Stimulated activated CD8-positive, alpha-beta memory T cell treated with anti-CD3 and anti-CD28 coated beads, Interleukin-7, amount 100 ng/mL, for 4 hours (primary cell): ENCODE data around the gene DCLK2.

ENCODE experiments used
- DNase-seq, 2 donors: peaks; one replicate each; pipeline ENCODE4 v3.0.0-alpha.2; 2020; ENCODE audit warnings: low read depth in 2 of 2

DCLK2 gene

DNA sequence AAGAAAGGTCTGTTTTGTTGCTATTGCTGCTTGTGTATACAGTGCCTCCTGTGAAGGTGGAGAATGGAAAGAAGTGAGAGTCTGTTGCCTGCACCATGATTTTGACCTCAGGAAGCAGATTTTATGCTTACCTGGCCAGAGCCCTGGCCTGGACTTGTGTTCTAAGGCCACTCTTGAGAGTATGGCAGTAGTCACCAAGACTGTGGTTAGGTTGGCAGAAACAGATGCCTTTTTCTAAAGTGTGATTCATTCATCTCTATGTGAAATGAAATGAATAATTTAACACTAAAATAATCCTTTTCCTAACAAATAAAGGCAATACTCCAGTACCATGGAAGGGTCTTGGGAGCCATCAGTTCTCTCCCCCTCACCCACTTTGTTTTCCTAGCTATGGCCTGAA, 161.8 kb downstream of the DCLK2 start:
- no peak for DNase-seq

DNA sequence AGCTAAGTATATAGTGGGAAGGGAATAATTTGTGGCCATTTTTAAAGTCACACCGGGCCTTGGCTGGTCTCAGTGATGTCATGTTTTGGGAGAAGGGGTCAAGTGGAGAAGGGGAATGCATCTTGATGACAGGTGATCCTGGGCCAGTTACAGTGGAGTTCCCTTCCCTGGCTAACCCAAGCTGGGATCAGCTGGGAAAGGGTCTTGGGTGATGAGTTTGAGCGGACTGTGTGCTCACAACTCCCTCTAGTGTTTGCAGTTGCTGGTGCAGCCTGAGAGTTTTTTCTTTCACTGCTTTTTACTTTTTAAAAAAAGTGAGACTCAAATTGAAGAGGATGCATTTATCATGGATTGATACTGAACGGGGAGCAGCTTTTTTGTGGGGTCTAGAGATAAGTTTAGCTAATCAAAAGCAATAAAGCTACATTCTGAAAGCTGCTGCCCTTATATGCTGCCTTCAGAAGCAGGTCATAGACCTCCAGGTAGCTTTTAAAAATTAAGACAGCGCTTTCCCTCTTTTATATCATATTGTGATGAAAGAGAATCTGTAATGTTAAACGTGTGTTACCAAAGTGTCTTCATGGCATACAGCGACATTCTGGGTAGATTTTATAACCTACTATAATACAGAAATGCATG, 164.7 kb downstream of the DCLK2 start:
- no peak for DNase-seq

DNA sequence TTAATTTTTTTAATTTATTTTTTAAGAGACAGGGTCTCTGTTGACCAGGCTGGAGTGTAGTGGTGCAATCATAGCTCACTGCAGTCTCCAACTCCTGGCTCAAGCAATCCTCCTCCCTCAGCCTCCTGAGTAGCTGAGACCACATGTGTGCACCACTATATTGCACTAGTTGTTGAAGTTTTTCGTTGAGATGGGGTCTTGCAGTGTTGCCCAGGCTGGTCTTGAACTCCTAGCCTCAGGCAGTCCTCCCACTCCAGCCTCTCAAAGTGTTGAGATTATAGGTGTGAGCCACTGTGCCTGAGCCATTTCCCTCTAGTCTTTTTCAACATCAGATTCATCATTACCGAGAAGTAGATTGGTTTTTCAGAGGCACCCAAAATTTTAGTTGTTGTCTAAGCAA, 165.7 kb downstream of the DCLK2 start:
- no peak for DNase-seq

DNA sequence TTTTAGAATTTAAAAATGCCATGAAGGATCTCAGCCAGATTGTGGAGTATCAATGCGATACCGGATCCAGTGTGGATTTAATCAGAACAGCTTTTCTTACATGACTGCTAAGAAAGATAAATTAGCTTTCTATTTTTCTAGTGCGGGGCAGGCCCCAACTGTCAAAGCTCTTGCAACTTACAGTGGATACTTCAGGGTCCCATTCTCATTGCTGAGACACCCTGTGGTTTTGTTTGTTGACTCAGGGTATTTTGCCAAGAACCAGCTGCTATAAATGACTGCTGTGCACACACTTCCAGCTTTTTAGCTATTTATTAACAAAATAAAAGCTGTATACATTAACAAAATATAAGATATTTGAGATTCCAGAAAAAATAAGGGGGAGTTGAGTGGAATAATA, 166.4 kb downstream of the DCLK2 start:
- DNase-seq, result no peak

DNA sequence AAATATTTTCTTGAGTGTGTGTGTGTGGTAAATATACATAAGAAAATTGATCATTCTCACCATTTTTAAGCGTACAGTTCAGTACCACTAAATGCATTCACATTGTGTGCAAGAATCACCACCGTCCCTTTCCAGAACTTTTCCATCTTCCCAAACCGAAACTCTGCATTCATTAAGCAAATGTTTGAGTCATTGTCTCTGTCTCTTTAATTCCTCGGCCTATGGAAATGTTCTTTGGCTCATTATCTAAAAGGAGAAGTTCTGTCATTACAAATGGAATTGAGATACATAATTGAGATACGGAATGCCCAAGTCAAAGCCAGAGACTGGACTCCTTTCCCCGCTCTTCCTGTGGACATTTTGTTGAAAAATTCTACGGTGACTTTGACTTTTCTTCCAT, 168.9 kb downstream of the DCLK2 start:
- no peak for DNase-seq

DNA sequence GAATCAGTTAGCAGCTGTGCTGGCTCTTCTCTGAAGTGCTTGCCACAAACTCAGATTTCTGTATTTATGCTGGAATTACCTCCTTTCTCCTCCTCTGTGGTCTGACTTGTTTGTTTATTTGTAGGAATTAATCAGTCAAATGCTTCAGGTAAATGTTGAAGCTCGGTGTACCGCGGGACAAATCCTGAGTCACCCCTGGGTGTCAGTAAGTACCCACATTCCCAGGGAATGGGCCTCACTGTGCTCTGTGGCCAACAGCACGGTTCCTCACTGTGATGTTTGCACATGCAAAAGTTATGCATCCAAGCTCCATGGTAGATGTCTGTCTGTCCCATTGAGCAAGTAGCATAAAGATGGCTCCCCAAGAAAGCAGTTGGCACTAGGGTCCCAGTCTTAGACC, 169.9 kb downstream of the DCLK2 start:
- no peak for DNase-seq

DNA sequence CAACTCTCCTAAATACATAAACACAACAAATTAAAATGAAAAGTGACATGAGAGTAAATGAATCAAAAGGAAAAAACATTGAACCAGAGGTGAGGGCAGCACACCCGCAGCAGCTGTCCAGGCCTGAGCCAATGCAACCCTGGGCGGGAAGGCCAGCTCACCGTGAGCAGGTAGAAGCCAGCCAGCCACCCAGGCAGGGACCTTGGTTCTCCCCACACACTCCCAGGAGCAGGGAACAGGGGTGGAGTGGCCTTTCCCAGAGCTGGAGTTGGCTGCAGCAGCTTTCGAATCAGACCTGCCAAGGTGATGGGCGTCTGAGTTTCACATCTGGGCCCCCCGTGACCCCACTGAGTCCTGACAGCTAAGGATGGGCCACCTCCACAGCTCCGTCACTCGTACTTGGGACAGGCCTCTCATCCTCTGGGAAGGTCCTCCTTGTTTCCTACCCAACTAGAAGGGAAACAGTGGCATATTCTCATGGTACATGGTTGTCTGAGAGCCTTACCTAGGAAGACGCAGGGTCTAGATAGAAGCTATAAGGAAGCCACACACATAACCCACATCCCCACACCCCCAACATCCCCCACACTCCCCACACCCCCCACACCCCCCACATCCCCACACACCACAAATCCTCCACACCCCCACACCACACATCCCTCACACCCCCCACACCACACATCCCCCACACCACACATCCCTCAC, 172.2 kb downstream of the DCLK2 start:
- no peak for DNase-seq

DNA sequence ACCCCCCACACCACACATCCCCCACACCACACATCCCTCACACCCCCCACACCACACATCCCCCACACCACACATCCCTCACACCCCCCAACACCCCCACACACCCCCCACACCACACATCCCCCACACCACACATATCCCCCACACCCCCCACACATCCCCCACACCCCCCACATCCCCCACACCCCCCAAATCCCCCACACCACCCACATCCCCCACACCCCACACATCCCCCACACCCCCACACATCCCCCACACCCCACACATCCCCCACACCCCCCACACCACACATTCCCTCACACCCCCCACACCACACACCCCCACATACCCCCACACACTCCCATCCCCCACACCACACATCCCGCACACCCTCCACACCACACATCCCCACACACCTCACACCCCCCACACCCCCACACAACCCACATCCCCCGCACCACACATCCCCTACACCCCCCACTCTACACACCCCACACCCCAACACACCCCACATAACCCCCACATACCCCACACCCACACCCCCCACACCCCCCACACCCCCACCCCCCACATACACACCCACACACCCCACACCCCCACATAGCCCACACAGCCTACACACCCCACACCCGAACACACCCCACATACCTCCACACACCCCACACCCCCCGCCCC, 172.9 kb downstream of the DCLK2 start:
- no peak for DNase-seq

DNA sequence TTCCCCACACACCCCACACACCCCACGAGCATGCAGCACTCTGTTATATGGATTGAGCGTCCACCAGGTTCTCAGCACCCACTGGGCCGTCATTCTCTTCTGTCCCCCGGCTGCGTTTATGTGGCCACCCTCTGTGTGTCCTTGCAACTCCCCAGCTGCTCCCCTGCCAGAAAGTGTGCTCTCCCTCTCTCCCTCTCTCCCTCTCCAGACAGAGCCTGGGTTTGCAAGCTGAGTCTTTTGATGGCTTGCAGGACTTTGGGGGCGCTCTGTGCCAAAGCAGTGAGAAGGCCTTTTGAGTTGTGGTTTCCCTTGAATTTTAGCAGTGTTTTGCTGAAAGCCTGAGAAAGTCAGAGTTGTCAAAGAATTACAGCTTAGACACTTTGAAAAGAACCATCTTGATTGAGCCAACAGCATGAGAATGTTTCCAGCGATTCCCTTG, 173.5 kb downstream of the DCLK2 start:
- no peak for DNase-seq

DNA sequence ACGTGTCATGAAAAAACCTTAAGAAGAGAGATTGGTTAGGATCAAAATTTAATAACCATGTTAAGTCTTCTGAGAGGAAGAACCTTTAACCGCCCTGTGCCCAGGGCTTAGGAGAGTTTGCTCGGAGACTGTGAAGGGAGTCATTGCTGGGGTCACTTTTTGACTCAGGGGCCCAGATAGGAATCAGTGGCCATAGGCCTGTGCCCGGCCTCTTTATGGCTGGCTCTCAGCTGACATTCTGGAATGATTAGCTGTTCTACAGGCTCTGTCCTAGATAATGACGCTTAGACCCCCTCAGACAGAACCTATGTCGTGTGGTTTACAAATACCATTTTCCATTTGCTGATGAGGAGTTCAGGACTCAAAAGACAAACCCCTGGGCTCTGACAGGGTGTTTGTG, 174.1 kb downstream of the DCLK2 start:
- no peak for DNase-seq

DNA sequence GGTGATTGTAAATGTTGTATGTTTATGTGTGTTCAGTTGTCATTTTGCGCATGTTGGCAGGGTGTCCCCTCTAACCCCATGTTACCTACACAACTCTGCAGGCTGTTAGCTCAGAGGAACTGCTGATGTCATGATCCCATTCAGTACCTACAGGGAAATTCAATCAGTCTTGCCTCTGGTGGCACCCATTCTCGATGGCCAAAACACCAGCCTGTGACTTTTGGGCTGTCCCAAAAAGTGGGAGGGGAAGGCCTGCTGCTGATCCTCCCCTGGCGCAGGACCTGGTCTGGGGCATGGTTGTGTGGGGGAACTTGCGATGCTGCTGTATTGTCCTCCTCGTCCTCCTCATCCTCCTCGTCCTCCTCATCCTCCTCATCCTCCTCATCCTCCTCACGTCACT, 174.5 kb downstream of the DCLK2 start:
- DNase-seq, result no peak

DNA sequence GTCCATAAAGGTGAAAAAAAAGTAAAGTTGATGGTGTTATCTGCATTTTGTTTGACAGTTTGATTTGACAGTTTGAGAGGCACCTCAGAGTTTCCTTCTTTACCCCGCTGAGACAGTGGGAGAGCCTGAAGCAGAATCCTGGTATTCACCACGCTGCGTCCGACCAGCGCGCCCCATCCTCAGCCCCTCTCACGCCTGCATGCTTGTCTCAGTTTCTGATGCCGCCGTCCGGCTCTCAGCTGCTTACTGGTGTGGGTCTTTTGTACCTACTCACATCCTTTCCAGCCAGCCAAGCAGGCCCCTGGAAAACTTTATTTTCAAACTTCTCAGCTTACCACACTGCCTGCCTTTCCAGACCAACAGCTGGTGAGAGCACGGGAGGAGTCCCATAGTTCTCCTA, 175.2 kb downstream of the DCLK2 start:
- no peak for DNase-seq

DNA sequence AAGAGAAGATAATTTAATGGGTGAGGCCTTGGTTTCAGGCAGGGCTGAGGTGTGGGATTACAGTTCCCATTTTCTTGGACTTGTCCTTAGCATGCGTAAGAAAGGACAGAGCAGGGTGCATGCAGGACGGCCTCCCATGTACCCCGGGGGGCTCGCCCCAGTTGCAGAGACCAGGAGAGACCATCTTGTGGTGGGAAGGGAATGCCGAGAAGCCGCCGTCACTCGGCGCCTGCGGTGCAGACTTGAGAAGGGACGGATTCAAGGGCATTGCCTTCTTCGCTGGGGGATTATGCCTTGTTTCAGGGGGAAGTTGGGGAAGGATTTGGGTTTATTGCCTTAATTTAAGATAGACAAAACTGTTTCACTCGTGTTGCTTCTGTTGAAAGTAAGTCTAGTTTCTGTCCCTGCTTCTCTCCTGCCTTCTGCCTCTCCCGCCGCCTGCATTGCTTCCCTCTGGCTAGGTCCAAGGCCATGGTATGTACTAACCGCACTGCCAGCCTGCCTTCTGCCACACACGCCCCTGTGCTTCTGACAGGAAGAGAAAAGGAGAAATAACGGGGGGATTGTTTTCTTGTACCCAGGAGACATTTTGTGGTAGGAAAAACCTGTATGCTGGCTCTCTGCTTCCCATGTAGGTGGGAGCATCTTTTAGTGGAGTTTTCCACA, 175.9 kb downstream of the DCLK2 start:
- no peak for DNase-seq

DNA sequence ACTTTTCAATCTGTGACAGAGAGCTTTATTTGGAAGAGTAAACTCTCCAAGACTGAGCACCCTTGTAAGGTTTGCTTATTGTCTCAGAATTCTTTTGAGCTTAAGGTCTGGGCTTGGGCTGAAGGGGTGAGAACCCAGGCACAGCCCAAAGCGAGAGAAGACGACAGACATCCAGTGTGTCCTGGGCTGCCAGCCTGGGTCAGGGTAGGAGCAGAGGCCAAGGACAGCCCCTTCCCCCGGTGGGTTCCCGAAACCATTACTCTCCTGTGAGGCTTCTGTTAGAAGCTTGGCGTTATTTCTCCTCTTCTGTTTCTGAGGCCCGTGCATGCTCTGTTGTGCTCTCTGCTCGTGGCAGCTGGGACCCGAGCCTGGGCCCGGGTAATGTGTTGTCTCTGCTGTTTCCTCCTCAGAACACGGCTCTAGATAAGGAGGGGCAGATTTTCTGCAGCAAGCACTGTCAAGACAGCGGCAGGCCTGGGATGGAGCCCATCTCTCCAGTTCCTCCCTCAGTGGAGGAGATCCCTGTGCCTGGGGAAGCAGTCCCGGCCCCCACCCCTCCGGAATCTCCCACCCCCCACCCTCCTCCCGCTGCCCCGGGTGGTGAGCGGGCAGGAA, 177.5 kb downstream of the DCLK2 start:
- no peak for DNase-seq

DNA sequence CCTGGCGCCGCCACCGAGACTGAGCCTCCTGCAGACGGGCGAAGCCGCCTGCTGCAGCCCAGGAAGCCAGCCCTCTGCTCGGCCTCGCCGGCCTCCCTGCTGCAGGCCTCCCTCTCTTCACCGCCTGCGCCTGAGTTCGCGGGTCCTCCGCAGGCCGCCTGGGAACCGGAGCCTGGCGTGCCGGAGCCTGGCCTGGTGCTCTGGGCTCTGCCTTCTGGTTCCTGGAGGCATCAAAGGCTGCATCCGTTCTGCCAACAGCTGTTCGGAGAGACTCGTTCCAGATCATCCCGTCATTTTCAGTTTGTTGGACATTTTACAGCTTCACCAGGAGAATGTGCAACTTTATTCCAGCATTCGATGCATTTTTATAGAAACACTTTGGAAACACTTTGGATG, 178.0 kb downstream of the DCLK2 start:
- DNase-seq, result no peak

DNA sequence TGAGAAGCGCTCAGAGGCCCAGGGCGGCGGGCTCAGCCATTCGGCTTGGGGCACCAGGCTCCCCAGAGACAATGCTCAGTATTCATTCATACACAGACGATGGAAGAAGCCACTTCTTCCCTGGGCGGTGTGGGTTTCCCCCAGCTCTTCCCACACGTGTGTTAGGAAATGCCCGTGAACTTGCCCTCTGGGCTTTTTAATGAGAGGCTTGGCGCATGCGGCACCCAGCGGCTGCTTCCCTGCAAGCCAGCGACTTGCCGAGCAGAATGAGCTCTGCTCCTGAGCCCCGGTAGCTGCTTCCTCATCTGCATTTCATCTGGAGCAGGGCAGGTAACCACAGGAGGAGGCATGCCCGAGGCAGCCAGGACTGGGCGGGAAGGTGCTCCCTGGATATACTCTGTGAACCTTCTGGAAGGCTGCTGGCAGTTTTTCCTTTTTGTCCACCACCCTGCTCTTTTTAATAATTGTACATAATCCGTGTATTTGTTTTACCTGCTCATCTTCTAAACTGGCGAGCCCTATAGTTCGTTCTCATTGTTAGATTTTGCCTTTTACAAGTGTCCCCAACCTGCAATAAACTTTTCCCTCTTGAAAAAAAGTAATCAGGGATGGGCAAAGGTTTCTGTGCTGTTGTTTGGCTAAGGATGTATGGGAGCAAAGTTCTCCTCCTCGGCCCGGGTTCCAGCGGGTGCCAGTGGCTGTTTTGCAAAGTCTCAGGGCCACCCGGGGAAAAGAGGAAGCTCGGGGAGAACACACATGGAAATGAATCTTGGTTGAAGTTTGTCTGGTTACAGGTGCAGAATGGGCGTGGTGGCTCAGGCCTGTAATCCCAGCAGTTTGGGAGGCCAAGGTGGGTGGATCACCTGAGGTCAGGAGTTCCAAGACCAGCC, 178.8 kb downstream of the DCLK2 start:
- DNase-seq, result no peak

DNA sequence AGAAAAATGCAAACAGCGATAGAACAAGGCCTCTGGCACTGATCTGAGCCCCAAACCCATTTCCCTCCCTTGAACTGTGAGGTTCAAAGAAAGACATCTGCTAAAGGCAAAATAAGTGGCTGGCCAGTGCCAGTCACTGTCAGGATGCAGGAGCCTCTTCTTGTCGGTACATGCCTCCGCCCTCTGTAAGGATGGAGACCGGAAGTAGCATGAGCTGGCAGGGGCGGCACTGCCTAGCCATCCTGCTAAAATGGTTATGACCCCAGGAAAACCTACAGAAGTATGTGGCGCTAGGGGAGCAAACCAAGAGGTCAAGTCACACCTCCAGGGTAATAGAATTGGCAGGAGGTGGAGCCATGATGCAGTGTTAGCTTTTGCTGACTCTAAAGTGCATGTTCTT, 180.3 kb downstream of the DCLK2 start:
- DNase-seq, result no peak

DNA sequence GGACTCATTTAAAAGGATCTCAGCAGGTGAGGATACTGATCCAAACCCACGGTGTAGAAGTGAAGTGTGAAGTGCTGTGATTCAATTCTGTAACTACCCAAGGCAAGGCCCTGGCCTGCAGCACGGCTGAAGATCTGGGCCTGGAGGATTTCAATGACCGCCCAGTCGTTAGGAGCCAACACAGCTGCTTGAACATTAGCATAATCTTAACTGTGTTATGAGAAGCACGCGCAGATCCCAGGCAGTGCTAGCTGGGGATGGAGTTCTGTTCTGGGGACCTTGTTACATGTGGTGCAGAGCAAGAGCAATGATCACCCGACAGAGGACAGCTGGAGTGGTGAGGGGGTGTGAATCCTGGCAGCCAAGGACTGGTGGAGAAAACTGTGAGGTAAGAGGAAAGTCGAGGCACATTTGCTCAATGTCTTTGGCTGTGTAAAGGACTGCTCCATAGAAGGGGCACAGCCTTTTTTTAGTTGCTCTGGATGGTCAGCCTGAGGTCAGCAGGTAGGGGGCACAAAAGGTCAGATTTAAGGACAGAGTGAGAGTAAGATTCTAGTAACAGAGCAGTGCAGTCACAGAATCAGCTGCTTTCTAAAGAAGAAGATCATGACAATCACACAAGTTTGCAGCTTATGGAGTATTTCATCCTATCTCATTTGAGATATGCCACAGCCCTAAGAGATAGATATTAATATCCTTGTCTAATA, 181.8 kb downstream of the DCLK2 start:
- DNase-seq, result no peak

DNA sequence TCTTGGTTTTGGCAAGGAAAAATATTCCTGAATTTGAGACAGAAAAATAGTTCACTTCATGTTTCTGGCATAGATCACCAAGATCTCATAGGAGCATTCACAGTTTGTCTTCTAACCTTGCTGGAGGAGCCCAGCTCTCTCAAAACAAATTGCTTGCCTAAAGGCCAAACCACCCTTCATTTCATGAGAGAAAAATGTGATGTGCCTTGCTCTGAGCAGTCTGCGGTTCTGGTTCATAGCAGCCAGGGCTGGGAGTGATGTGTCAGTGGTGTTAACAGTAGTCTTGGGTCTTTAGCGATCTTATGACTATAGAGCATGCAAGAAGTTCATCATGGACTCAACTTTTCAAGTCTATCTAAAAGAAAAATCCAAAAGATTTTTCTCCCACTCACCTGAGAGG, 183.3 kb downstream of the DCLK2 start:
- no peak for DNase-seq

DNA sequence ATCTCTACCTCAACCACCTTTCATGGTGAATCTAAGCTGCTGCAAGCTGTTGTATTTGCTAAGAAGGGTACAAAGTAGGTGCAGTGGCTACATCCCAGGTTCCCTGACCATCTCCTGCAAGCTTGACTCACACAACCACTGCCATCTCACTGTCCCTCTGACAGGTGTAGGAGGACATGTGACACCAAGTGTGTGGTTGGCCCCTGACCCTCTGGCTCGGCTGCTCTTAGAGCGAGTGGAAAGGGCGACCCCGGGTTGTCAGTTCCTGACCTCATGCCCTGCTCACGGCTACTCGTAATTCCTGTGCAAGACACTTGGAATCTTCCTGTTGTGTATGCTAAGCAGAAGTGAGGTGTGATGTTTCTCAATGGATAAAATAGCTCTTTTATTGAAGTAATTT, 184.4 kb downstream of the DCLK2 start:
- no peak for DNase-seq
